ENCODE data around the gene CEMIP.

DNA sequence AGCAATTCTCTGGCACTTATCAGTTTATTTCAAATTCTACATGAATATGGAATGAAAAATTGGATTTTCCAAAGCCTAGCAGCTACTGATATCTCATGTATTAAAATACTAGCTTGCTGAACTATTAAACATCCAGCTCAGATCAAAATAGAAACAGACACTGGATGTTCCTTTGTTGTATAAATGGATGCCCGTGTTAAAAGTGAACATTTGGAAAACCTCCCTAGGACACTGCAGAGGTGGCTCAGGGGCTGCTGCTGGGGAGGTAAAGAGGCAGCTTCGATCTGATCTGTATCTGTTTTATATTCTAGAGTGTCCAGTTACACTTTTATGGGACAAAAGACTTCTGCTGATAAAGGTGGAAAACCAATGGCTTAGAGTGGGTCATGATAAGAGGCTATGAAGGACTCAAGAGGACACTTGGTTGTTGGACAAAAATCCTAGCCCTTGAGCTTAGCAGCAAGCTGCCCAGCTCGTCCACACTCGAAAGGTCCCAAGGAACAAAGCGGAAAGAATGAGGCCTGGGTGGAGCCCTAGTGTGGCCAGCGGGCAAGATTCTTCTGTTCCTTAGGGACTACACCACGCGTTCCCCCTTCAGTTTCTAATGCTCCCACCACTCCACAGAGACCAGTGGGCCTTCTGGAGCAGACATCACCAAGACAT, 200.5 kb downstream of the CEMIP start:
- TF ChIP-seq LEF1 (IDR thresholded peaks at IDR 0.05; ENCODE audit: borderline replicate concordance), result no peak
- TF ChIP-seq HDGF (IDR thresholded peaks at IDR 0.05; ENCODE audit: borderline replicate concordance), result no peak
- no peak for TF ChIP-seq ARNT (IDR thresholded peaks at IDR 0.05)
- no peak for TF ChIP-seq SP1 (IDR thresholded peaks at IDR 0.05)
- TF ChIP-seq NFRKB (IDR thresholded peaks at IDR 0.05), result no peak
- no peak for TF ChIP-seq BHLHE40 (IDR thresholded peaks at IDR 0.05; ENCODE audit: borderline replicate concordance)
- TF ChIP-seq SUZ12 (IDR thresholded peaks at IDR 0.05), result no peak
- TF ChIP-seq FOXM1 (IDR thresholded peaks at IDR 0.05; ENCODE audit: borderline replicate concordance), result no peak
- TF ChIP-seq ELF4 (IDR thresholded peaks at IDR 0.05), result no peak
